Measurements from ENCODE around the gene FAM20C.

GRCh38 chr7:309586-310228, 117.3 kb downstream of the FAM20C start:
- no peak for TF ChIP-seq CTCF (IDR thresholded peaks at IDR 0.05; ENCODE audit: low read depth, low read length)
- no peak for TF ChIP-seq EZH2phosphoT487 (IDR thresholded peaks at IDR 0.05; ENCODE audit: low read depth)
